ENCODE data around the gene IGF2BP3.
A peak's percentile ranks its signal among the peaks of the same experiment; 100 is the strongest.

Gene IGF2BP3

GRCh38 chr7:23264916-23265458, 205.3 kb downstream of the IGF2BP3 start:
- no peak for DNase-seq (ENCODE audit: low read depth)

- peak; percentile 56 for DNase-seq (ENCODE audit: low read depth)
Observed at GRCh38 chr7:23261843-23262452, 208.3 kb downstream of the IGF2BP3 start.

GRCh38 chr7:23260371-23260770, 209.9 kb downstream of the IGF2BP3 start:
- DNase-seq (ENCODE audit: low read depth) = no peak
